GM23248 (cell line): ENCODE data around the gene SLC44A5. TPM values are rescaled to one million over a fixed set of nuclear protein-coding genes. Genes with fewer than 3 reads are reported as not detected.

Experiments used
- DNase-seq: peaks from one replicate; pipeline ENCODE4 v3.0.0-alpha.2; 2015
- H2AFZ ChIP-seq: fragments of 200-600 bp; sonication (generic); 2 replicates; pipeline ENCODE4 v1.6.1; 2016; ENCODE audit warnings: antibody characterized with exemption
- H3F3A ChIP-seq: fragments of 200-600 bp; sonication (generic); 2 replicates; pipeline ENCODE4 v1.6.1; 2016; ENCODE audit warnings: mild to moderate bottlenecking, antibody characterized with exemption, mixed run types; ENCODE audit not compliant: insufficient read depth
- H3K27ac ChIP-seq: fragments of 200-600 bp; sonication (generic); 2 replicates; pipeline ENCODE4 v1.5.1; 2016; ENCODE audit warnings: mild to moderate bottlenecking
- H3K27me3 ChIP-seq: fragments of 200-600 bp; sonication (generic); replicated peaks from 2 replicates; pipeline ENCODE4 v1.6.1; 2016; ENCODE audit warnings: mild to moderate bottlenecking; ENCODE audit not compliant: insufficient read depth
- H3K36me3 ChIP-seq: fragments of 200-600 bp; sonication (generic); 2 replicates; pipeline ENCODE4 v1.6.1; 2016; ENCODE audit warnings: low read depth, mild to moderate bottlenecking
- H3K4me1 ChIP-seq: fragments of 200-600 bp; sonication (generic); 2 replicates; pipeline ENCODE4 v1.6.1; 2016; ENCODE audit warnings: mild to moderate bottlenecking; ENCODE audit not compliant: insufficient read depth
- H3K4me2 ChIP-seq: fragments of 200-600 bp; sonication (generic); one replicate; pipeline ENCODE4 v1.6.1; 2016; ENCODE audit warnings: mild to moderate bottlenecking; ENCODE audit not compliant: unreplicated experiment
- H3K4me3 ChIP-seq: fragments of 200-600 bp; sonication (generic); 2 replicates; pipeline ENCODE4 v1.5.1; 2016; ENCODE audit warnings: mild to moderate bottlenecking
- H3K79me2 ChIP-seq: fragments of 200-600 bp; sonication (generic); 2 replicates; pipeline ENCODE4 v1.6.1; 2016; ENCODE audit warnings: mild to moderate bottlenecking; ENCODE audit not compliant: insufficient read depth
- H3K9ac ChIP-seq: fragments of 200-600 bp; sonication (generic); 2 replicates; pipeline ENCODE4 v1.6.1; 2016; ENCODE audit warnings: mild to moderate bottlenecking
- H3K9me2 ChIP-seq: fragments of 200-600 bp; sonication (generic); 2 replicates; pipeline ENCODE4 v1.6.1; 2016; ENCODE audit warnings: mixed run types, mild to moderate bottlenecking, moderate library complexity; ENCODE audit not compliant: insufficient read depth
- H3K9me3 ChIP-seq: fragments of 200-600 bp; sonication (generic); one replicate; pipeline ENCODE4 v1.6.1; 2017; ENCODE audit warnings: low read depth
- H4K20me1 ChIP-seq: fragments of 200-600 bp; sonication (generic); 2 replicates; pipeline ENCODE4 v1.6.0; 2016; ENCODE audit not compliant: insufficient read depth
- EZH2 ChIP-seq: fragments of 200-600 bp; sonication (generic); IDR thresholded peaks from 2 replicates; pipeline ENCODE4 v1.6.1; 2018; ENCODE audit warnings: antibody characterized with exemption, mild to moderate bottlenecking; ENCODE audit not compliant: insufficient read depth, poor library complexity, severe bottlenecking
- EZH2phosphoT487 ChIP-seq: fragments of 200-600 bp; sonication (generic); IDR thresholded peaks from 2 replicates; pipeline ENCODE4 v1.6.1; 2018; ENCODE audit warnings: antibody characterized with exemption, moderate library complexity, mild to moderate bottlenecking, low read depth; ENCODE audit not compliant: insufficient read depth
- WGBS, 2 experiments: methylation state at CpG; one replicate each; pipeline ENCODE4 v1.1.6; 2015 to 2017; ENCODE audit warnings: low lambda C conversion rate in 2 of 2, low coverage in 1 of 2; ENCODE audit errors: missing lambda C conversion rate in 2 of 2; 5-methylcytosine and 5-hydroxymethylcytosine counted together
- in situ Hi-C: fragments of 300-500 bp; cut with MboI; formaldehyde crosslinking; loops from 2 replicates; pipeline ENCODE4 v1.15.0; 2020
- polyA plus RNA-seq: library from polyadenylated mRNA; unstranded; fragments of >200 nt; fragmentation: Nextera tagmentation; extraction: Ambion mirVana; gene quantifications from 2 replicates; pipeline ENCODE4 v1.2.1, GENCODE V29; 2016
- small RNA-seq: library from RNA; depleted of rRNA; stranded (forward); fragments of <200 nt; gene quantifications from one replicate; pipeline ENCODE3, GENCODE V24; 2014; ENCODE audit warnings: low read depth, low replicate concordance
- total RNA-seq: library from RNA; depleted of rRNA; stranded (reverse); fragments of >200 nt; shearing (Covaris generic); gene quantifications from 2 replicates; pipeline ENCODE4 v1.2.3, GENCODE V29; 2014; rRNA removed

Gene SLC44A5
- total and polyA plus RNA-seq, 2 experiments from 2014 or later, result not detected

- Histone ChIP-seq H3K4me1 (no peaks in the 10 kb centered on the region), H3K27ac (no peak overlapping the region), H3F3A (no peaks in the 10 kb centered on the region), H3K36me3 (no peaks in the 10 kb centered on the region), H3K9me2 (no peaks in the 10 kb centered on the region), H3K27me3 (no peaks in the 10 kb centered on the region), H3K79me2 (no peaks in the 10 kb centered on the region), H3K9me3 (no peaks in the 10 kb centered on the region), H3K4me3 (no peak overlapping the region), H3K4me2 (no peak overlapping the region), H4K20me1 (no peaks in the 10 kb centered on the region), H2AFZ (no peak overlapping the region), H3K9ac (no peak overlapping the region)
- DNase-seq, result no peak
- TF ChIP-seq EZH2, result no peak
- TF ChIP-seq EZH2phosphoT487, result no peak
- WGBS, 2 experiments, result 24 to 40% methylated on average over 2 of the region's 2 CpGs
- in situ Hi-C loops, result no loop called here
These were observed 440.9 kb downstream of the SLC44A5 start for GRCh38 chr1:75170011-75170410.

GRCh38 chr1:75166821-75167220 is 444.1 kb downstream of the SLC44A5 start:
- Histone ChIP-seq H3K4me3 (no peak overlapping the region), H3K27ac (no peak overlapping the region), H3K9ac (no peak overlapping the region), H3K36me3 (no peaks in the 10 kb centered on the region), H3F3A (no peaks in the 10 kb centered on the region), H2AFZ (no peak overlapping the region), H3K79me2 (no peaks in the 10 kb centered on the region), H3K27me3 (no peaks in the 10 kb centered on the region), H3K9me2 (no peaks in the 10 kb centered on the region), H3K4me1 (no peaks in the 10 kb centered on the region), H3K9me3 (no peaks in the 10 kb centered on the region), H3K4me2 (no peak overlapping the region), H4K20me1 (no peaks in the 10 kb centered on the region)
- in situ Hi-C loops, result no loop called here
- WGBS, 2 experiments, result 11 to 15% methylated on average over 4 of the region's 4 CpGs
- no peak for TF ChIP-seq EZH2phosphoT487
- TF ChIP-seq EZH2, result no peak
- DNase-seq, result no peak

- no peak overlapping the region for H3K9ac ChIP-seq
- no peaks in the 10 kb centered on the region for H3K27me3 ChIP-seq
- TF ChIP-seq EZH2phosphoT487 (no peak), EZH2 (no peak)
- no peak for DNase-seq
- no peak overlapping the region for H3K4me3 ChIP-seq
- no peak overlapping the region for H3K4me2 ChIP-seq
- H3K9me3 ChIP-seq, result no peaks in the 10 kb centered on the region
- H3K27ac ChIP-seq, result no peak overlapping the region
- no peaks in the 10 kb centered on the region for H3K36me3 ChIP-seq
- H3K4me1 ChIP-seq, result no peaks in the 10 kb centered on the region
- H3K9me2 ChIP-seq, result no peaks in the 10 kb centered on the region
- H3F3A ChIP-seq, result no peaks in the 10 kb centered on the region
- no peaks in the 10 kb centered on the region for H3K79me2 ChIP-seq
- no peak overlapping the region for H2AFZ ChIP-seq
- in situ Hi-C loops, result no loop called here
- no peaks in the 10 kb centered on the region for H4K20me1 ChIP-seq
These were observed 445.6 kb downstream of the SLC44A5 start for GRCh38 chr1:75165264-75165663.

- Histone ChIP-seq H3K27ac (no peak overlapping the region), H3K4me3 (no peak overlapping the region), H3K79me2 (no peaks in the 10 kb centered on the region), H3K9ac (no peak overlapping the region), H3K4me1 (no peaks in the 10 kb centered on the region), H2AFZ (no peak overlapping the region), H3K36me3 (no peaks in the 10 kb centered on the region), H4K20me1 (no peaks in the 10 kb centered on the region), H3K4me2 (no peak overlapping the region), H3F3A (no peaks in the 10 kb centered on the region), H3K9me2 (no peaks in the 10 kb centered on the region), H3K27me3 (no peaks in the 10 kb centered on the region), H3K9me3 (no peaks in the 10 kb centered on the region)
- TF ChIP-seq EZH2phosphoT487, result no peak
- TF ChIP-seq EZH2, result no peak
- in situ Hi-C loops, result no loop called here
- 34 to 37% methylated on average over 3 of the region's 3 CpGs for WGBS, 2 experiments
- DNase-seq, result no peak
These were observed 451.8 kb downstream of the SLC44A5 start for GRCh38 chr1:75159154-75159553.

Small RNA genes within 50 kb of the gene (small RNA-seq; reads per million reads assigned to genes)
- gene RNU6-503P, result not detected
- gene RNU6-622P, result not detected

Other genes with a start within 250 kb of the SLC44A5 start
- 29.5 and 32.6 TPM in 2 replicates for gene ACADM, start 113.6 kb upstream of the SLC44A5 start, total RNA-seq
- 32.7 and 37.5 TPM in 2 replicates for gene ACADM, start 113.6 kb upstream of the SLC44A5 start, polyA plus RNA-seq
- 75.0 and 75.9 TPM in 2 replicates for gene RABGGTB, start 175.1 kb upstream of the SLC44A5 start, total RNA-seq
- gene RABGGTB, start 175.1 kb upstream of the SLC44A5 start, polyA plus RNA-seq, result 22.8 and 26.9 TPM in 2 replicates
- not detected in 2 replicates for gene MSH4, start 185.8 kb upstream of the SLC44A5 start, total RNA-seq
- gene MSH4, start 185.8 kb upstream of the SLC44A5 start, polyA plus RNA-seq, result 0.14 TPM in 1 of 2 replicates, not detected in the other